K562 (cell line): ENCODE results near the gene DLX2. TPM values are rescaled to one million over a fixed set of nuclear protein-coding genes. Genes with fewer than 3 reads are reported as not detected.

Experiments
- ATAC-seq: fragments of 200-7000 bp; cut with Tn5 transposase; 3 replicates; pipeline ENCODE4 v1.9.1; 2020; ENCODE audit warnings: moderate library complexity
- BruUV-seq: library from RNA; stranded (reverse); fragments of 400-500 nt; replicated peaks from 2 replicates; lab custom pipeline; 2021; lab: Mats Ljungman, UMichigan
- CTCF ChIA-PET: fragments of 300-600 bp; formaldehyde crosslinking; extraction: SDS; loops from one replicate; lab custom pipeline; 2021; ENCODE audit warnings: low intra/inter-chr PET ratio; lab: Yijun Ruan, JAX
- POLR2A ChIA-PET: fragments of 300-600, 350-650 bp; sonication (Branson Sonifier 250); formaldehyde crosslinking; extraction: SDS; loops from one replicate; lab custom pipeline; 2021; ENCODE audit warnings: antibody characterized with exemption, inconsistent platforms; lab: Yijun Ruan, JAX
- DNase-seq, 4 experiments: peaks; one replicate each; pipeline versions ENCODE4 v3.0.0 to v3.0.0-alpha.2; 2011 to 2018; ENCODE audit warnings: low spot score in 3 of 4, mixed read lengths in 3 of 4; ENCODE audit errors: extremely low read depth in 1 of 4
- FAIRE-seq: peaks from 2 replicates; lab custom pipeline; 2011; peaks lifted over from hg19 to GRCh38; lab: Jason Lieb, UNC
- H2AFZ ChIP-seq: 2 replicates; pipeline ENCODE4 v1.6.0; 2011; ENCODE audit warnings: low read depth, low read length, control low read depth, inconsistent platforms
- H3K27ac ChIP-seq: fragments of 200-600 bp; 3 replicates; pipeline ENCODE4 v1.8.0; 2011; ENCODE audit warnings: low read depth, mild to moderate bottlenecking, control low read depth, inconsistent platforms, low read length, moderate library complexity, mixed read lengths; ENCODE audit errors: extremely low read depth
- H3K27me3 ChIP-seq, 2 experiments: fragments of 300-600 bp in 1 of 2; 2 replicates in 1 of 2; 3 replicates in 1 of 2; pipeline versions ENCODE4 v1.6.0 to v1.8.0; 2011; ENCODE audit warnings: inconsistent platforms in 2 of 2, low read length in 2 of 2, mild to moderate bottlenecking in 1 of 2, mixed read lengths in 1 of 2, moderate library complexity in 1 of 2; ENCODE audit not compliant: control insufficient read depth in 2 of 2, insufficient read depth in 2 of 2
- H3K36me3 ChIP-seq: fragments of 300-600 bp; 3 replicates; pipeline ENCODE4 v1.8.0; 2011; ENCODE audit warnings: mild to moderate bottlenecking, low read length, inconsistent platforms; ENCODE audit not compliant: control insufficient read depth, insufficient read depth
- H3K4me1 ChIP-seq, 2 experiments: fragments of 200-600 bp in 1 of 2; replicated peaks in 1 of 2; 2 replicates in 1 of 2; 3 replicates in 1 of 2; pipeline versions ENCODE4 v1.5.1 to v1.8.0; 2011; ENCODE audit warnings: inconsistent platforms in 2 of 2, low read length in 2 of 2, mild to moderate bottlenecking in 1 of 2, mixed read lengths in 1 of 2, moderate library complexity in 1 of 2; ENCODE audit not compliant: control insufficient read depth in 2 of 2, insufficient read depth in 2 of 2
- H3K4me2 ChIP-seq: 2 replicates; pipeline ENCODE4 v1.6.1; 2011; ENCODE audit warnings: low read length, control low read depth, inconsistent platforms, mixed read lengths; ENCODE audit not compliant: insufficient read depth
- H3K4me3 ChIP-seq: fragments of 200-600 bp; sonication (generic), shearing (Covaris generic); 2 replicates; pipeline ENCODE4 v1.5.1; 2016; ENCODE audit warnings: control low read depth, inconsistent platforms
- H3K79me2 ChIP-seq: fragments of 200-600 bp; 3 replicates; pipeline ENCODE4 v1.8.0; 2011; ENCODE audit warnings: low read length, inconsistent platforms; ENCODE audit not compliant: control insufficient read depth, insufficient read depth
- H3K9ac ChIP-seq, 2 experiments: 2 replicates each; pipeline versions ENCODE4 v1.6.0 to v1.6.1; 2011; ENCODE audit warnings: low read depth in 2 of 2, low read length in 2 of 2, control low read depth in 1 of 2, inconsistent platforms in 1 of 2, mild to moderate bottlenecking in 1 of 2, mixed read lengths in 1 of 2; ENCODE audit not compliant: insufficient read depth in 1 of 2
- H3K9me1 ChIP-seq: one replicate; pipeline ENCODE4 v1.6.0; 2011; ENCODE audit warnings: inconsistent platforms, mild to moderate bottlenecking, low read length, moderate library complexity; ENCODE audit not compliant: control insufficient read depth, insufficient read depth
- H3K9me3 ChIP-seq: replicated peaks from 2 replicates; pipeline ENCODE4 v1.5.1; 2011; ENCODE audit warnings: low read depth, low read length, inconsistent platforms; ENCODE audit not compliant: control insufficient read depth, insufficient read depth
- H4K20me1 ChIP-seq: replicated peaks from 2 replicates; pipeline ENCODE4 v1.6.1; 2011; ENCODE audit warnings: low read length, inconsistent platforms, mixed read lengths; ENCODE audit not compliant: control insufficient read depth, insufficient read depth
- BCL6 ChIP-seq: fragments of 250-450 bp; sonication (Bioruptor Pico); IDR thresholded peaks from 2 replicates; pipeline ENCODE4 v1.4.0; 2020
- BRD4 ChIP-seq: fragments of 200-600 bp; sonication (generic); IDR thresholded peaks from 2 replicates; pipeline ENCODE4 v1.6.1; 2017; ENCODE audit warnings: inconsistent platforms
- CLOCK ChIP-seq: fragments of 250-450 bp; sonication (Bioruptor Pico); IDR thresholded peaks from 2 replicates; pipeline ENCODE4 v1.4.0; 2020; ENCODE audit warnings: mild to moderate bottlenecking, moderate library complexity, borderline replicate concordance
- HMG20B ChIP-seq: fragments of 250-450 bp; sonication (Bioruptor Pico); IDR thresholded peaks from 2 replicates; pipeline ENCODE4 v1.5.0; 2021; ENCODE audit warnings: mild to moderate bottlenecking
- NBN ChIP-seq: fragments of 450-650 bp; IDR thresholded peaks from 2 replicates; pipeline ENCODE4 v1.6.1; 2016; ENCODE audit warnings: low read depth, mild to moderate bottlenecking
- PCBP2 ChIP-seq: fragments of 200-400 bp; formaldehyde crosslinking; IDR thresholded peaks from 2 replicates; pipeline ENCODE4 v1.6.1; 2018; ENCODE audit warnings: low read length, low read depth, mild to moderate bottlenecking, moderate library complexity; ENCODE audit not compliant: poor library complexity, severe bottlenecking
- RBBP5 ChIP-seq: fragments of 200-600 bp; sonication (generic); IDR thresholded peaks from 2 replicates; pipeline ENCODE4 v1.6.1; 2012; ENCODE audit warnings: borderline replicate concordance, mild to moderate bottlenecking, low read length, control low read depth, inconsistent platforms; ENCODE audit not compliant: insufficient read depth, poor library complexity, severe bottlenecking
- RBFOX2 ChIP-seq: fragments of 200-400 bp; formaldehyde crosslinking; IDR thresholded peaks from 2 replicates; pipeline ENCODE4 v1.6.1; 2017; ENCODE audit warnings: low read depth, mild to moderate bottlenecking, low read length, moderate library complexity
- SNIP1 ChIP-seq: fragments of 450-650 bp; IDR thresholded peaks from 2 replicates; pipeline ENCODE4 v1.7.1; 2017; ENCODE audit warnings: low read depth, mild to moderate bottlenecking
- ZFP30 ChIP-seq: fragments of 250-450 bp; sonication (Bioruptor Pico); IDR thresholded peaks from 2 replicates; pipeline ENCODE4 v1.8.0; 2022; ENCODE audit warnings: moderate library complexity, mild to moderate bottlenecking, inconsistent platforms, borderline replicate concordance
- ZNF121 ChIP-seq: sonication (generic); formaldehyde crosslinking; conservative IDR thresholded peaks from 2 replicates; pipeline ENCODE4 v1.8.0; 2022; ENCODE audit warnings: missing genetic modification reagents
- ZNF253 ChIP-seq: fragments of 250-450 bp; sonication (Bioruptor Pico); conservative IDR thresholded peaks from 2 replicates; pipeline ENCODE4 v1.6.1; 2021; ENCODE audit warnings: mild to moderate bottlenecking
- ZNF77 ChIP-seq: fragments of 250-450 bp; sonication (Bioruptor Pico); IDR thresholded peaks from 2 replicates; pipeline ENCODE4 v1.5.0; 2020
- WGBS: fragments of 100-300 bp; shearing (Covaris generic); methylation state at CpG from one replicate; pipeline ENCODE4 v1.1.6; 2016; ENCODE audit warnings: low coverage, mixed read lengths; ENCODE audit not compliant: insufficient coverage; ENCODE audit errors: missing lambda C conversion rate; 5-methylcytosine and 5-hydroxymethylcytosine counted together
- in situ Hi-C: fragments of 300-500 bp; cut with MboI; formaldehyde crosslinking; loops from 4 replicates; pipeline ENCODE4 v1.15.0; 2018; ENCODE audit warnings: inconsistent platforms, mixed read lengths
- intact Hi-C: fragments of 100-400 bp; cut with micrococcal nuclease; formaldehyde crosslinking; loops from 2 replicates; pipeline ENCODE4 v1.14.2; 2022
- polyA plus RNA-seq, 8 experiments: library from polyadenylated mRNA; depleted of rRNA in 4 of 8; stranded (reverse) in 5 of 8; unstranded in 3 of 8; fragments of >200 nt; fragmentation: Nextera tagmentation in 2 of 8; fragmentation: Illumina TruSeq in 1 of 8; extraction: Ambion mirVana in 2 of 8; extraction: Trizol in 1 of 8; gene quantifications; 2 replicates each; pipeline versions ENCODE4 v1.2.1 to v1.2.3, GENCODE V29; 2011 to 2014; ENCODE audit warnings: inconsistent platforms in 1 of 8, missing spikeins in 1 of 8
- total RNA-seq, 7 experiments: library from RNA; depleted of rRNA in 6 of 7; stranded (reverse); fragments of >200 nt in 6 of 7; fragmentation: Illumina TruSeq in 2 of 7; extraction: Trizol in 2 of 7; gene quantifications; 2 replicates each; pipeline versions ENCODE4 v1.2.1 to v1.2.3, GENCODE V29; 2011 to 2021; ENCODE audit warnings: low replicate concordance in 1 of 7
- TF ChIP-seq, protein P1 (sequence below): fragments of 450-650 bp; formaldehyde crosslinking; IDR thresholded peaks from 2 replicates; pipeline ENCODE4 v1.4.0; 2020; ENCODE audit warnings: mild to moderate bottlenecking
- TF ChIP-seq, protein P2 (sequence below): sonication (generic); formaldehyde crosslinking; IDR thresholded peaks from 2 replicates; pipeline ENCODE4 v1.8.1; 2023; ENCODE audit warnings: mild to moderate bottlenecking, missing genetic modification reagents

The DLX2 gene
- total and polyA plus RNA-seq, 9 of the 15 experiments (the other 6 are each of a cell fraction or from before 2014, with no cell fraction given): 0.14 to 4.3 (median 0.86) TPM

DNA sequence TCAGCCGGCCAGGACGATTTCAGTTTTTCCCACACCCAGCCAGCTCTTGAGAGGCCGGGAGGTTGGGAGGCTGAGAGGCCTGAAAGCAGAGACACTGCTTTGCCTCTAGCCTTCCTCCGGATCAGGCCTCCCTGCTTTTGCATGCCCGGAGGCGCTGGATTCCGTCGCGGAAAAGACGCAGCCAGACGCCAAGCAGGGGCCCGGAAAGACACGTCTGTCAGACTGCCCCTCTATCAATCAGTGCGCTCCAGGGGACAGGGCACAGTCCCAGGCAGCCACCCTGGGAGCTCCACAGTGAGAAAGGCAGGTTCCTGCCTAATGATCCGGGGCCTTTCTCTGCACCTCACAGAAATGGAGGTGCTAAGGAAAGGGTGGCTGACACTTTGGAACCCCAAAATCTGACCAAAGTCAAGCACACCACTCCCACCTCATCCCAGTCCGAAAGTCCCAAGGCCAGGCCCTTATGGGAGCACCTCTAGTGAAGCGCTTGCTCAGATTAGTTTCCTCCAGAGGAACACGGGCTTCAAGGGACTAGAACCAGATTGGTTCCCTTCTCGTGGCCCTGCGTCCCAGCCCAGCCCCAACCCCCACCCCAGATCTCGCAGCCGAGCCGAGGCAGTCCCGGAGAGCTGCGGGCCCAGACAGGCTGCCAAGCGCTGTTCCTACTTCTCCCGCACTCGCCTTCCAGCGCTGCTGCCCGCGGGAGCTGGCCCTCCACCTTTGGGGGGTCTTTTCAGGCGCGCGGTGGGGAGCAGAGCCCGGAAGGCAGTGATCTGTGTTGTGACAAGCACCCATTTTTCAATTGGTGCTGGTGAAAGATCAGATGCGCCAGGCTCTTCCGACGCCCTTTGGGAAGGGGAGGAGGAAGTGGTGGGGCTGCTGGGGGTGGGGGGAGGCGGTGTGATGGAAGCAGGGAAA lies 12.4 kb downstream of the DLX2 start (continued):
- TF ChIP-seq ZNF77 (CRISPR knock-in tag) (no peak), HMG20B (CRISPR knock-in tag) (no peak), SNIP1 (no peak), RBFOX2 (peak; percentile 41; the same call in 1 of the 2 replicates), BRD4 (no peak), ZNF253 (CRISPR knock-in tag) (no peak), ZFP30 (CRISPR knock-in tag) (no peak), RBBP5 (no peak)
- TF ChIP-seq, protein P1, sequence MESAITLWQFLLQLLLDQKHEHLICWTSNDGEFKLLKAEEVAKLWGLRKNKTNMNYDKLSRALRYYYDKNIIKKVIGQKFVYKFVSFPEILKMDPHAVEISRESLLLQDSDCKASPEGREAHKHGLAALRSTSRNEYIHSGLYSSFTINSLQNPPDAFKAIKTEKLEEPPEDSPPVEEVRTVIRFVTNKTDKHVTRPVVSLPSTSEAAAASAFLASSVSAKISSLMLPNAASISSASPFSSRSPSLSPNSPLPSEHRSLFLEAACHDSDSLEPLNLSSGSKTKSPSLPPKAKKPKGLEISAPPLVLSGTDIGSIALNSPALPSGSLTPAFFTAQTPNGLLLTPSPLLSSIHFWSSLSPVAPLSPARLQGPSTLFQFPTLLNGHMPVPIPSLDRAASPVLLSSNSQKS: no peak

DNA sequence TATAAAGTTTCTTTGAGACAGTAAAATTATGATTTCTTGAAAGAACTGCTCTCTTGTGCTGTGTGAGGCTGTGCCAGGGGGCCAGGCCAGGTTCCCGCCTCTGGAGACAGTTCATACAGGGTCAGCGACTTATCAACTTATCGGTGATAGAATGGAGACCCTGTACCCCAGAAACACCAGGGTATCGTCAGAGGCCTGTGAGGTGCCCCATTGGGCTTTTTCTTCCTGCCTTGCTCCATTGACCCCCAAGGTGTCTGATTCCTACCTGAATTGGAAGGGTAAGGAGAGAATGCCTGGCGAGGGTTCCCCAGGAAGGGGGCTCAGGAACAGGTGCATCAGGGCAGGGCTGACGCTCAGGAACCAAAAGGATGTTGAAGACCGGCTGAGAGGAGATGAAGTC lies 13.1 kb downstream of the DLX2 start:
- ChIA-PET CTCF (no interaction called here), POLR2A (interaction anchor here (0.8 to 1.7 kb wide), 2 partner anchors 10 to 16 kb away, joined by 3 read pairs; no protein-coding TSS in a partner anchor)
- peaks cover 7 to 25% of the 10 kb centered on the region in 2 experiments; a peak in 3 of 5 replicates for H3K4me1 ChIP-seq
- no peaks in the 10 kb centered on the region for H3K9me3 ChIP-seq
- no peaks in the 10 kb centered on the region for H3K27me3 ChIP-seq
- H3K27ac ChIP-seq: no peak overlapping the region
- no peaks in the 10 kb centered on the region for H4K20me1 ChIP-seq
- DNase-seq (no peak), ATAC-seq (no peak), FAIRE-seq (no peak)
- no peak overlapping the region for H3K9ac ChIP-seq
- in situ Hi-C loops (no loop called here), intact Hi-C loops (no loop called here)
- H3K36me3 ChIP-seq: peaks cover 20% of the 10 kb centered on the region; the same call in 1 of the 3 replicates
- H2AFZ ChIP-seq: no peak overlapping the region
- BruUV-seq: no TSS peak
- WGBS: 81% methylated on average over 7 of the region's 7 CpGs
- peaks cover 8% of the 10 kb centered on the region; the same call in 2 of the 3 replicates for H3K79me2 ChIP-seq
- H3K4me2 ChIP-seq: no peak overlapping the region
- H3K9me1 ChIP-seq: no peaks in the 10 kb centered on the region
- H3K4me3 ChIP-seq: no peak overlapping the region
- TF ChIP-seq, protein P2, sequence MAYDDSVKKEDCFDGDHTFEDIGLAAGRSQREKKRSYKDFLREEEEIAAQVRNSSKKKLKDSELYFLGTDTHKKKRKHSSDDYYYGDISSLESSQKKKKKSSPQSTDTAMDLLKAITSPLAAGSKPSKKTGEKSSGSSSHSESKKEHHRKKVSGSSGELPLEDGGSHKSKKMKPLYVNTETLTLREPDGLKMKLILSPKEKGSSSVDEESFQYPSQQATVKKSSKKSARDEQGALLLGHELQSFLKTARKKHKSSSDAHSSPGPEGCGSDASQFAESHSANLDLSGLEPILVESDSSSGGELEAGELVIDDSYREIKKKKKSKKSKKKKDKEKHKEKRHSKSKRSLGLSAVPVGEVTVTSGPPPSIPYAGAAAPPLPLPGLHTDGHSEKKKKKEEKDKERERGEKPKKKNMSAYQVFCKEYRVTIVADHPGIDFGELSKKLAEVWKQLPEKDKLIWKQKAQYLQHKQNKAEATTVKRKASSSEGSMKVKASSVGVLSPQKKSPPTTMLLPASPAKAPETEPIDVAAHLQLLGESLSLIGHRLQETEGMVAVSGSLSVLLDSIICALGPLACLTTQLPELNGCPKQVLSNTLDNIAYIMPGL (CRISPR knock-in tag): no peak
- TF ChIP-seq PCBP2 (no peak), BCL6 (no peak), CLOCK (CRISPR knock-in tag) (no peak), NBN (no peak), ZNF121 (no peak)
